Cardiac fibroblast (primary cell): ENCODE data around the gene TERB1.

ENCODE experiments used
- DNase-seq, 2 donors: peaks; one replicate each; pipeline versions ENCODE4 v3.0.0 to v3.0.0-alpha.2; 2010; ENCODE audit warnings: low read depth in 2 of 2
- H3K4me3 ChIP-seq, 2 donors: replicated peaks in 1 of 2; 1 replicate in 1 of 2; 2 replicates in 1 of 2; pipeline ENCODE4 v1.5.1; 2011; ENCODE audit warnings: low read depth in 2 of 2, low read length in 2 of 2, mild to moderate bottlenecking in 2 of 2, moderate library complexity in 1 of 2
- TF ChIP-seq, protein P1 (sequence below): IDR thresholded peaks from one replicate; pipeline ENCODE4 v1.5.1; 2011; ENCODE audit warnings: low read depth, mild to moderate bottlenecking, low read length, inconsistent platforms

The TERB1 gene

DNA sequence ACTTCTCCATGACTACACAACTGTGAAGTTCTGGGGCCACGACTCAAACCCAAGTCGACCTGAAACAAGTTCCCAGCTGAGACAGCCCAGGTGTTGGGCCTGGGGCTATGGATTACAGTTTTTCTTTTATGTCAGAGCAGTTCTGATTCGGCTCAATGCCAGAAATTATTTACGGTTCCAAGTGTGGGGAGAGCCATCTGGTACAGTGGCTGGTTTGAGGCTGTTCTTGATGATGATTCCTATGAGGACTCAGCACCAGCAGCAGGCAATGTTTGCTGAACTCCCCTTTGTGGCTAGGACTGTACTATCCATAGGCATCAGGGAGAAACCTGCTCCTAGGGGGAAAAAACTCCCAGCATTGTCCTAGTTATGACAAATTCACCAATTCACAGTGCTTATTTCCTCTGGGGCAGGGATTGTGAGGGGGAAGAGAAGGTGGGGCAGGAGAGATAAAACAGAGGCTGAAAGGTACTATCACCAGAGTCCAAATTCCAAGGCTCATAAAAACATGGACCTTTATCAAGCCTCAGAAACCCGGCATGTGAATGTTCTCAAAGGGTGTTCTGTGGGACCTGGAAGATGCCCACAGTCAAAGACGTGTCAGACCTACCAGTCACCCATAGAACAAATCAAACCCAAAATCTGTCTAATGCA, 86.6 kb downstream of the TERB1 start:
- DNase-seq = no peak
- H3K4me3 ChIP-seq = no peak overlapping the region
- TF ChIP-seq, protein P1, sequence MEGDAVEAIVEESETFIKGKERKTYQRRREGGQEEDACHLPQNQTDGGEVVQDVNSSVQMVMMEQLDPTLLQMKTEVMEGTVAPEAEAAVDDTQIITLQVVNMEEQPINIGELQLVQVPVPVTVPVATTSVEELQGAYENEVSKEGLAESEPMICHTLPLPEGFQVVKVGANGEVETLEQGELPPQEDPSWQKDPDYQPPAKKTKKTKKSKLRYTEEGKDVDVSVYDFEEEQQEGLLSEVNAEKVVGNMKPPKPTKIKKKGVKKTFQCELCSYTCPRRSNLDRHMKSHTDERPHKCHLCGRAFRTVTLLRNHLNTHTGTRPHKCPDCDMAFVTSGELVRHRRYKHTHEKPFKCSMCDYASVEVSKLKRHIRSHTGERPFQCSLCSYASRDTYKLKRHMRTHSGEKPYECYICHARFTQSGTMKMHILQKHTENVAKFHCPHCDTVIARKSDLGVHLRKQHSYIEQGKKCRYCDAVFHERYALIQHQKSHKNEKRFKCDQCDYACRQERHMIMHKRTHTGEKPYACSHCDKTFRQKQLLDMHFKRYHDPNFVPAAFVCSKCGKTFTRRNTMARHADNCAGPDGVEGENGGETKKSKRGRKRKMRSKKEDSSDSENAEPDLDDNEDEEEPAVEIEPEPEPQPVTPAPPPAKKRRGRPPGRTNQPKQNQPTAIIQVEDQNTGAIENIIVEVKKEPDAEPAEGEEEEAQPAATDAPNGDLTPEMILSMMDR = no peak

DNA sequence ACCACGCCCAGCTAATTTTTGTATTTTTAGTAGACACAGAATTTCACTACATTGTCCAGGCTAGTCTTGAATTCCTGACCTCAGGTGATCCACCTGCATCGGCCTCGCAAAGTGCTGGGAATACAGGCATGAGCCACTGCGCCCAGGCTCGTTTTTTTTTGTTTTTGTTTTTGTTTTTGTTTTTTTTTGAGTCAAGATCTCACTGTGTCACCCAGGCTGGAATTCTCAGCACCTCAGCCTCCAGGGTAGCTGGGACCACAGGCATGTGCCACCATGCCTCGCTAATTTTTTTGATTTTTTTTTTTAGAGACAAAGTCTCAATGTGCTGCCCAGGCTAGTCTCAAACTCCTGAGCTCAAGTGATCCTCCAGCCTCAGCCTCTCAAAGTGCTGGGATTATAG, 87.3 kb downstream of the TERB1 start:
- TF ChIP-seq, protein P1 = no peak
- no peak for DNase-seq
- H3K4me3 ChIP-seq = no peak overlapping the region

DNA sequence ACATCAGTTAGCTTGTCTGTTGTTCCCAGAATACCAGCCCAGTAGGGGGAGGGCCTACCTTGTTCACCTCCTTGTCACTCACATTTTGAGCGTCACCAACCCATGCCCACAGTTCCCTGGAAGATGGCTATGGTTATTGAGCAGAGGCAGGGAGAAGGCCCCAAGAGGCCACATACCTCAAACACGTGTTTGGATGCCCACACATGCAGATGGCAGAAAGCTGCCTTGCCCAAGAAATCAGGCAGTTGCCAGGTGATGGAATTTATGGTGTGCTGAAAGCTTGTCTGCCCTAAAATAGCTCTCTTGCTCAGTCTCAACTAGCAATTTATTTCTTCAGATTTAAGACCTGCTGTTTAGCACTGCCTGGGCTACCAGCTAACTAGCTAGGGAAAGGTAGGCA, 88.3 kb downstream of the TERB1 start:
- TF ChIP-seq, protein P1 = no peak
- no peak for DNase-seq
- H3K4me3 ChIP-seq = no peak overlapping the region

DNA sequence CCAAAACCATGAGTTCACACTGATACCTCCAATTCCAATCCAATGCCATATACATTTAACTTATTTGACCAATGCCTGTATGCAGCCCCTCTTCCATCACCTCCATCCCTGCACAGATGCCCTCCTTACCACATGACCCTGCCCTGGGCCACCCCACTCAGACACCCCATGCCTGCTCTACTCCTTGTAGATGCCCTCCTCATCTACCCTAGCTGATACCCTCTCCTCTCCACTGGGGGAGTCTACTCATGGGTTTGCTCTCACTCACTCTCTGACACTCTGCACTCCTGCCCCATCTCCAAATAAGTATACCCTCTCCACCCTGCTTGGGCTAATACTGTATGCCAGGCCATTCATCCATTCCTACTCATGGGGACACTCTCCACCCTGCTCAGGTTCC, 88.9 kb downstream of the TERB1 start:
- TF ChIP-seq, protein P1 = no peak
- no peak overlapping the region for H3K4me3 ChIP-seq
- no peak for DNase-seq

DNA sequence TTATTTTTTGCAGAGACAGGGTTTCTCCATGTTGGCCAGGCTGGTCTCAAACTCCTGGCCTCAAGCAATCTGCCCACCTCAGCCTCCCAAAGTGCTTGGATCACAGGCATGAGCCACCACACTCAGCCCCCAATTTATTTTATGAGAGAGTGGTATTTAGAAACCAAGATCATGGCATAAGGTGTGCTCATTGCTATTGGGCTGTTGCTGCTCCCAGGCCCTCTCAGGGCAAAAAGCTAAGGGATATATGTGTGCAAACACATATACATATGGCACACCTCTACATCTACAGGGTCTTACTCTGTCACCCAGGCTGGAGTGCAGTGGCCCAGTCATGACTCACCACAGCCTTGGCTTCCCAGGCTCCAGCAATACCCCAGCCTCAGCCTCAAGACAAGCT, 89.8 kb downstream of the TERB1 start:
- TF ChIP-seq, protein P1 = no peak
- no peak for DNase-seq
- H3K4me3 ChIP-seq = no peak overlapping the region

DNA sequence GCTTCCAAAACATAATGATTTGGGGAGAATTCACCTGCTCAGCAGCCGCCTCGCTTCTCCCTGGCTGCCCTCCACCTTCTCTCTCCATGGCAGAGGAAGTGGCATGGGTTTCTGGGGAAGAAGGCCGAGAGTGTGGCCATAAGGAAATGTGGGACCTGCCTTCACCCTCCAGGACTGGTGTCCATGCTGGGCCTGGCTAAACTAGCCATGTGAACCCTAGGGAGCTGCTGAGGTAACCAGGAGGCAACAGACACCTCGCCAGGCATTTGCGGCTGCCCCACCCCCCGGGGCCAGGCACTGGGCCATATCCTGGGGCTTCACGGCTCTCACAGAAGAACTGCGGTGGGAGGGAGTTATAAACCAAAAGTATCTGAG, 94.9 kb downstream of the TERB1 start:
- peak in 1 of 2 donors; percentile 26 for DNase-seq
- TF ChIP-seq, protein P1 = no peak

More for the DNA sequence above, 94.9 kb downstream of the TERB1 start:
- no peak overlapping the region for H3K4me3 ChIP-seq
